ENCODE measurements around the gene PDX1.

Gene PDX1

GRCh38 chr13:27923794-27924528 lies 4.2 kb downstream of the PDX1 start:
- TF ChIP-seq, protein P1, sequence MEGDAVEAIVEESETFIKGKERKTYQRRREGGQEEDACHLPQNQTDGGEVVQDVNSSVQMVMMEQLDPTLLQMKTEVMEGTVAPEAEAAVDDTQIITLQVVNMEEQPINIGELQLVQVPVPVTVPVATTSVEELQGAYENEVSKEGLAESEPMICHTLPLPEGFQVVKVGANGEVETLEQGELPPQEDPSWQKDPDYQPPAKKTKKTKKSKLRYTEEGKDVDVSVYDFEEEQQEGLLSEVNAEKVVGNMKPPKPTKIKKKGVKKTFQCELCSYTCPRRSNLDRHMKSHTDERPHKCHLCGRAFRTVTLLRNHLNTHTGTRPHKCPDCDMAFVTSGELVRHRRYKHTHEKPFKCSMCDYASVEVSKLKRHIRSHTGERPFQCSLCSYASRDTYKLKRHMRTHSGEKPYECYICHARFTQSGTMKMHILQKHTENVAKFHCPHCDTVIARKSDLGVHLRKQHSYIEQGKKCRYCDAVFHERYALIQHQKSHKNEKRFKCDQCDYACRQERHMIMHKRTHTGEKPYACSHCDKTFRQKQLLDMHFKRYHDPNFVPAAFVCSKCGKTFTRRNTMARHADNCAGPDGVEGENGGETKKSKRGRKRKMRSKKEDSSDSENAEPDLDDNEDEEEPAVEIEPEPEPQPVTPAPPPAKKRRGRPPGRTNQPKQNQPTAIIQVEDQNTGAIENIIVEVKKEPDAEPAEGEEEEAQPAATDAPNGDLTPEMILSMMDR (conservative IDR thresholded peaks at IDR 0.05; ENCODE audit: low read length): no peak

GRCh38 chr13:27924529-27925141 lies 4.8 kb downstream of the PDX1 start:
- TF ChIP-seq, protein P1 (conservative IDR thresholded peaks at IDR 0.05; ENCODE audit: low read length): no peak
- DNase-seq (ENCODE audit: low read depth): no peak

More at GRCh38 chr13:27923794-27924528, 4.2 kb downstream of the PDX1 start:
- peak; percentile 4 for DNase-seq (ENCODE audit: low read depth)
- H3K4me3 ChIP-seq (ENCODE audit: low read length): no peak overlapping the region

GRCh38 chr13:27925220-27925991 lies 5.6 kb downstream of the PDX1 start:
- DNase-seq (ENCODE audit: low read depth): no peak
- TF ChIP-seq, protein P1 (conservative IDR thresholded peaks at IDR 0.05; ENCODE audit: low read length): no peak
- no peak overlapping the region for H3K4me3 ChIP-seq (ENCODE audit: low read length)

More at GRCh38 chr13:27924529-27925141, 4.8 kb downstream of the PDX1 start:
- H3K4me3 ChIP-seq (ENCODE audit: low read length): no peak overlapping the region

DNA sequence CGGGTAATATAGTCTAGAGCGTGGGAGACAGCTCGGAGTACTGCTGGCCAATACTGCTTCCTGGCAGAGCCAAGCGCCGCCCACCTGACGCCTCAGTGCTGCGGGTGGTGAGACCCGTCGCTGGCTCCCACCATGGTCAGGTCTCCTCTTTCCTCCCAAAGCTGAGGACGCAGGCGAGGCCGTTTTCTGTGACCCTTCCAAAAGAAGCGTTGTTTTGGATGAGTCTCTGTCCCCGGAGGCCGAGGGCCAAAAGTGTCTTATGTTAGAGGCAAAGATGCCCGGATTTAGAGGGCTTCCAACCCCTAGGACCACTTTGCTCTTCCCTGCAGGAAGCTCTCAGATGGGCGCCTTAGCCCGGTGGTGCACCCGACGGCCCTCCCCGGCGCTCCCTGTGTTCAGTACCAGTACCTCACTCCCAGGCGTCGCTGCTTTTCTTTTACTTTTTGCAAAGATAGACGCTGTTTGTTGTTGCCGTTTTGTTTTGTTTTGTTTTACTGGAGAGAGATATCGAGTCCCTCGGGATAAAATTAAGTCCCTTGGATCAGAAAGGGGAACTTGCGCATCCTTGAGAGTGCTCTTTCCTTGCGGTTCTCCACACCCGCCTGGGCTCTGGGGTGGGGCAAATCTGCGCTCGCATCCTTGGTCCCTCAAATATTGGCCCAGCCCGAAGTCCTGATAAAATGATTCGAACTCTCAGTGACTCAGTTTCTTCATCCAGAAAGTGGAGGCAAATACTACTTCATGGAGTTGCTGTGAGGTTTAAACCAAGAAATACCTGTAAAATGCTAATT lies 7.0 kb downstream of the PDX1 start:
- H3K4me3 ChIP-seq (ENCODE audit: low read length): no peak overlapping the region
- no peak for DNase-seq (ENCODE audit: low read depth)
- TF ChIP-seq, protein P1 (conservative IDR thresholded peaks at IDR 0.05; ENCODE audit: low read length): no peak

- no peak overlapping the region for H3K4me3 ChIP-seq (ENCODE audit: low read length)
- no peak for DNase-seq (ENCODE audit: low read depth)
- TF ChIP-seq, protein P1 (conservative IDR thresholded peaks at IDR 0.05; ENCODE audit: low read length): no peak
These were observed 7.9 kb downstream of the PDX1 start for GRCh38 chr13:27927444-27928352.

GRCh38 chr13:27928353-27928804 lies 8.6 kb downstream of the PDX1 start:
- no peak for DNase-seq (ENCODE audit: low read depth)
- TF ChIP-seq, protein P1 (conservative IDR thresholded peaks at IDR 0.05; ENCODE audit: low read length): no peak

More at GRCh38 chr13:27928353-27928804, 8.6 kb downstream of the PDX1 start:
- H3K4me3 ChIP-seq (ENCODE audit: low read length): no peak overlapping the region
